Thoracic aorta (tissue), 2 donors: ENCODE results near the gene GALNT15. TPM values are rescaled to one million over a fixed set of nuclear protein-coding genes. Genes with fewer than 3 reads are reported as not detected.

Experiments used
- ATAC-seq: fragments of 150-250 bp; one replicate; pipeline ENCODE4 v1.8.0; 2017; ENCODE audit warnings: low read depth; ENCODE audit not compliant: insufficient number of reproducible peaks, low FRiP score
- DNase-seq: peaks from one replicate; pipeline ENCODE4 v3.0.0-alpha.2; 2020; ENCODE audit warnings: low spot score
- H3K27ac ChIP-seq, 2 donors: fragments of 200-600 bp; sonication (generic); 1 replicate in 1 of 2; 2 replicates in 1 of 2; pipeline ENCODE4 v1.5.1; 2016; ENCODE audit warnings: mild to moderate bottlenecking in 2 of 2, moderate library complexity in 2 of 2
- H3K27me3 ChIP-seq: fragments of 200-600 bp; sonication (generic); replicated peaks from 2 replicates; pipeline ENCODE4 v1.6.0; 2016; ENCODE audit warnings: mild to moderate bottlenecking; ENCODE audit not compliant: insufficient read depth
- H3K36me3 ChIP-seq: fragments of 200-600 bp; sonication (generic); one replicate; pipeline ENCODE4 v1.5.1; 2016
- H3K4me1 ChIP-seq, 2 donors: fragments of 200-600 bp; sonication (generic); 1 replicate in 1 of 2; 2 replicates in 1 of 2; pipeline versions ENCODE4 v1.5.1 to v1.6.0; 2016; ENCODE audit warnings: low read depth in 2 of 2, mild to moderate bottlenecking in 1 of 2; ENCODE audit not compliant: control insufficient read depth in 1 of 2
- H3K4me3 ChIP-seq: fragments of 200-600 bp; sonication (generic); 2 replicates; pipeline ENCODE4 v1.5.1; 2016; ENCODE audit warnings: mild to moderate bottlenecking
- H3K9me3 ChIP-seq: fragments of 200-600 bp; sonication (generic); 2 replicates; pipeline ENCODE4 v1.5.1; 2016
- total RNA-seq, 2 donors: library from RNA; depleted of rRNA; stranded (reverse); fragments of >200 nt; gene quantifications; one replicate each; pipeline versions ENCODE4 v1.1.0 to v1.2.3, GENCODE V29; 2016
- TF ChIP-seq, protein P1 (sequence below): fragments of 200-600 bp; sonication (generic); IDR thresholded peaks from one replicate; pipeline ENCODE4 v1.5.1; 2019; ENCODE audit warnings: antibody characterized with exemption

Gene GALNT15
- total RNA-seq, 2 donors from 2014 or later = 157 to 167 TPM

- Histone ChIP-seq H3K9me3 (no peaks in the 10 kb centered on the region), H3K27me3 (no peaks in the 10 kb centered on the region), H3K36me3 (peaks cover 4% of the 10 kb centered on the region), H3K4me1 (peaks cover 6 to 37% of the 10 kb centered on the region in 2 donors), H3K4me3 (no peak overlapping the region), H3K27ac (no peak overlapping the region)
- DNase-seq (no peak), ATAC-seq (no peak)
- TF ChIP-seq, protein P1, sequence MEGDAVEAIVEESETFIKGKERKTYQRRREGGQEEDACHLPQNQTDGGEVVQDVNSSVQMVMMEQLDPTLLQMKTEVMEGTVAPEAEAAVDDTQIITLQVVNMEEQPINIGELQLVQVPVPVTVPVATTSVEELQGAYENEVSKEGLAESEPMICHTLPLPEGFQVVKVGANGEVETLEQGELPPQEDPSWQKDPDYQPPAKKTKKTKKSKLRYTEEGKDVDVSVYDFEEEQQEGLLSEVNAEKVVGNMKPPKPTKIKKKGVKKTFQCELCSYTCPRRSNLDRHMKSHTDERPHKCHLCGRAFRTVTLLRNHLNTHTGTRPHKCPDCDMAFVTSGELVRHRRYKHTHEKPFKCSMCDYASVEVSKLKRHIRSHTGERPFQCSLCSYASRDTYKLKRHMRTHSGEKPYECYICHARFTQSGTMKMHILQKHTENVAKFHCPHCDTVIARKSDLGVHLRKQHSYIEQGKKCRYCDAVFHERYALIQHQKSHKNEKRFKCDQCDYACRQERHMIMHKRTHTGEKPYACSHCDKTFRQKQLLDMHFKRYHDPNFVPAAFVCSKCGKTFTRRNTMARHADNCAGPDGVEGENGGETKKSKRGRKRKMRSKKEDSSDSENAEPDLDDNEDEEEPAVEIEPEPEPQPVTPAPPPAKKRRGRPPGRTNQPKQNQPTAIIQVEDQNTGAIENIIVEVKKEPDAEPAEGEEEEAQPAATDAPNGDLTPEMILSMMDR = no peak
Measured at GRCh38 chr3:16254916-16255315, 80.4 kb downstream of the GALNT15 start.

DNA sequence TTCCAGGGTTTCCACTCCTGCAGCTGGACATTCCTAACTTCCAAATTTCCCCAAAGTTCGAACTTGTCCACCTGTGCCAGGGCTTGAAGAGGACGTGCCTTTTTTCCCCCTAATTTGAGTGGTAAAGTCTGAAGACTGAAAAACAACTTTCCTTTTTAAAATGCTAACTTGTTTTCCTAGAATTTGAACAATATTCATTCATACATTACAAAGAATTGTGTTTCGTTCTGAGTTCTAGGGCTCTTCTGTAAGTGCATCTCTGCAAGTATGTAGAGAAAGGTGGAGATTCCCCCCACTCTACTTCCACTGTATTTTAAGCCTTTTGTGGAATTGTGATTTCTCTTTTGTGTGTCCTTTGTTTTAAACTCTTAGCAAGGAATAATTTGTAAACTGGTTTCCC is 80.8 kb downstream of the GALNT15 start:
- DNase-seq (no peak), ATAC-seq (no peak)
- Histone ChIP-seq H3K9me3 (no peaks in the 10 kb centered on the region), H3K27me3 (no peaks in the 10 kb centered on the region), H3K4me3 (no peak overlapping the region), H3K27ac (no peak overlapping the region), H3K36me3 (peaks cover 6% of the 10 kb centered on the region), H3K4me1 (peaks cover 6 to 37% of the 10 kb centered on the region in 2 donors)
- TF ChIP-seq, protein P1 = no peak

- H3K36me3 ChIP-seq = peaks cover 6% of the 10 kb centered on the region
- no peaks in the 10 kb centered on the region for H3K9me3 ChIP-seq
- H3K27ac ChIP-seq = no peak overlapping the region
- no peaks in the 10 kb centered on the region for H3K27me3 ChIP-seq
- peaks cover 6 to 37% of the 10 kb centered on the region in 2 donors for H3K4me1 ChIP-seq
- TF ChIP-seq, protein P1 = no peak
- no peak overlapping the region for H3K4me3 ChIP-seq
- ATAC-seq = no peak
- DNase-seq = no peak
Measured at GRCh38 chr3:16255726-16256125, 81.2 kb downstream of the GALNT15 start.

DNA sequence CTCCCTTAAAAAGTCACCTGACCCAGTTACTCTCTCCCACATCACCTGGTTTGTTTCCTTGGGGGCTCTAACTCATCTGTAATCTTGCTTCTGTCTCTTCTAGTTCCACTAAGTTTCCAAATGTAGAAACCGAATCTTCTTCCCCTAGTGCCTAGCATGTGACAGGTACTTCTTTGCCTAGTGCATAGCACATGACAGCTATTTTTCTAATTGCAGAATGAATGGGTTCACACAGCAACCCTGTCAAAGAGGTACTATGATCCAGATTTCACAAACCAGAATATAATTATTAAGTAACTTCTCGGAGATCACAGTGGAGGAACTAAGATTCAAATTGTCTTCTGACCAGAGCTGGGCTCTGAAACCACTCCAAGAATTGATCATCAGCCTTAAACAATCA is 82.8 kb downstream of the GALNT15 start:
- Histone ChIP-seq H3K27me3 (no peaks in the 10 kb centered on the region), H3K27ac (no peak overlapping the region), H3K9me3 (no peaks in the 10 kb centered on the region), H3K36me3 (peaks cover 6% of the 10 kb centered on the region), H3K4me1 (peaks cover 6 to 41% of the 10 kb centered on the region in 2 donors), H3K4me3 (no peak overlapping the region)
- DNase-seq (no peak), ATAC-seq (no peak)
- TF ChIP-seq, protein P1 = no peak

DNA sequence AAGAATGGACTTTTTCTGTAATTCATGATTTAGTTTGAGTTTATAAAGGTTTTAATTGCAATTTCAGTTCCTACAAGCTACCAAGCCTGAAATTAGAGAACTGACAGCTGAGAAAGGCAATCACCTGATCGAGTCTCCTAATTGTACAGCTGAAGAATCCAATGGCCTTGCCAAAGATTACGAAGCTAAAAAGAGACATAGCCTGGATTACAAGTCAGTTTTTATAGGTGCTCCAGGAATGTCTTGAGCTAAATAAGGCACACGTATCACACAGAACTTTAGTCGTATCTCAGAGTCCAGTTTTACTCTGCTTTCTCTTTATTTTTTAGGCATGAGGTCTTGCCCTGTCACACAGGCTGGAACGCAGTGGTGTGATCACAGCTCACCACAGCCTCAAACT is 83.7 kb downstream of the GALNT15 start:
- ATAC-seq = no peak
- Histone ChIP-seq H3K27ac (peak overlapping the region in 1 of 2 donors; percentile 28), H3K27me3 (no peaks in the 10 kb centered on the region), H3K9me3 (no peaks in the 10 kb centered on the region), H3K36me3 (peaks cover 6% of the 10 kb centered on the region), H3K4me1 (peaks cover 4 to 42% of the 10 kb centered on the region in 2 donors), H3K4me3 (no peak overlapping the region)
- DNase-seq = no peak
- TF ChIP-seq, protein P1 = no peak
